ENCODE measurements around the gene PSAT1. TPM values are rescaled to one million over a fixed set of nuclear protein-coding genes. Genes with fewer than 3 reads are reported as not detected.

The PSAT1 gene
- total RNA-seq, 1 experiment from 2014 or later: 323 TPM

DNA sequence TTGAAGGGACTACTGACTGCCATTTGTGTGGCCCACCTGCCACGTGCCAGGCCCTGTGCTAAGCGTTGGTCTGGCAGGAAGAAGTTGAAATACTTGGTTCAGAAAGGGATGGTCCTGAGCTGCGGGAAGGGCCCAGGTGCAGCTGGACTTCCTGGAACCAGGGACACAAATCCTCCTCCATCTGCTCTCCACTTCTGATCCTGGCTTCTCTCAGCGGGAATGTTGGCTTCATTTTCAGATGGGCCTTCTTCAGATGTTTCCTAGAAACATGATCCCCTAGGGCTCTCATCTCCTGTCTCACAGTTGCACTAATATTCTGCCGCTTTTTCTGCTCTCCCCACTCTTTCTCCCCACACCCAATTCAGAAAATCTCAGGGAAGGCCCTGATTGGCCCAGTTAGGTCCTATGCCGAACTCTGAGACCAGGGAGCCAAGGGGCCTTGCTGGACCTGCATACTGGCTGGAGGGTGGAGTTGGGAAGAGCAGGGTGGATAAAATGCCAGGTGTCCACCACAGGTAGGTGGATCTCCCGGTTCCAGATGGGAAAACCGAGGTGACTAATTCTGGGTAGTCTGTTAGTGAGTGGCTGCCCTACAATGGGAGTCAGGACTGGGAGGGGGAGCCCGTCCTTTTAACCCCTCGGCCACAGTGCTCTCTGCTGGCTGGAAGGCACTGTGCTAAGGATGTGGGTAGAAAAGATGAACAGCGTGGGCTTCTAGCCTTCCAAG, 19.4 kb downstream of the PSAT1 start:
- DNase-seq (ENCODE audit: low spot score): no peak

DNA sequence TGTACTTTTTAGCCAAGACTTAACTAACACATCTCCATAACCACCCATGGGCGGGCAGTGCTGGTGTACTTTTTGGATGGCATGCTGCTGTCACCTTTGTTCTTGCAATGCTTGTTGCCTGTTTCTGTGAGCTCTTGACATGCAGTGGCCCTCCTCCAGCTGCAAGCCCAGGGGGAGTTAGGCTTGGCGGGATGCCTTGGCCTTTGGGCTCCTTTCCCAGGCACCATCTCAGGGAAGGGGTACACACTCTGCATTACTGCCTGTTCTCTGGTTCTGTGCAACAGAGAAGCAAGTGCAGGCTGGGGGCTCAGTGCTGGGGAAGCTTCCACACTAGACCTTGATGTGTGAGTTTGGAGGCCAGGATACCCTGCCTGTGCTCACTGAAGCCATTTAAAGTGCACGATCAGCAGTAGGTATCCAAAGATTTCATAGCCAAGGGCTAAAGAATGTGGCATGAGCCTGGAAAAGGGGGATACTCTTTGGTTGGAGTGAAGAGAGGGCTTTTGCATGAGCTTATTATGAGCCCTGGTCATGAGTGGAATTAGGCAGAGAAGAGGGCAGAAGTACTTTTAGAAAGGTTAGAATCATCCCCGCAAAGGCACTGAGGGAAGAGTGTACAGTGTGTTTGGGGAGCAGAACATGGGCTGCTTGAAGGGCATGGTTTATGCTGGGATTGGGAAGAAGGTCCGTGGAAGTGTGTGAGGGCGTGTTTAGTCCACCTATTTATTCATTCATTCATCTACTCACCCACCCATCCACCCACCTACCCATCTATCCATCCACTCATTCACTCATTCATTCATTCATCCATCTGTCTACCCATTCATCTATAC, 22.5 kb downstream of the PSAT1 start:
- DNase-seq (ENCODE audit: low spot score): no peak

DNA sequence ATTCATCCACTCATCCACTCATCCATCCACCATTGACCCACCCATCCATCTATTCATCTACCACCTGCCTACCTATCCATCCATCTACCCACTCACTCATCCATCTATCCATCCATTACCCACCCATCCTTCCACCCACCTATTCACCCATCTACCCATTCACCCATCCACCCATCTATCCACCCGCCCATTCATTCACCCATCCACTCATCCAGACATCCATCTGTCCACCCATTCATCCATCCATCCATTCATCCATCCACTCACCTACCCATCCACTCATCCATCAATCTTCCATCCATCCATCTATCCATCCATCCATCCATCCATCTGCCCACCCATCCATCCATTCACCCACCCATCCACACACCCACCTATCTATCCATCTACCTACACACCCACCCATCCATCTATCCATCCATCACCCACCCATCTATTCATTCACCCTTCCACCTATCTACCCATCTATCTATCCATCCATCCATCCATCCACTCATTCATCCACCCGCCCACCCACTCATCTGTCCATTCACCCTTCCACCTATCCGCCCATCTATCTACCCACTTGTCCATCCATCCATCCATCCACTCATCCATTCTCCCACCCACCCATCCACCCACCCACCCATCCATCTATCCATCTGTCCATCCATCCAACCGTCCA, 23.2 kb downstream of the PSAT1 start:
- DNase-seq (ENCODE audit: low spot score): no peak

DNA sequence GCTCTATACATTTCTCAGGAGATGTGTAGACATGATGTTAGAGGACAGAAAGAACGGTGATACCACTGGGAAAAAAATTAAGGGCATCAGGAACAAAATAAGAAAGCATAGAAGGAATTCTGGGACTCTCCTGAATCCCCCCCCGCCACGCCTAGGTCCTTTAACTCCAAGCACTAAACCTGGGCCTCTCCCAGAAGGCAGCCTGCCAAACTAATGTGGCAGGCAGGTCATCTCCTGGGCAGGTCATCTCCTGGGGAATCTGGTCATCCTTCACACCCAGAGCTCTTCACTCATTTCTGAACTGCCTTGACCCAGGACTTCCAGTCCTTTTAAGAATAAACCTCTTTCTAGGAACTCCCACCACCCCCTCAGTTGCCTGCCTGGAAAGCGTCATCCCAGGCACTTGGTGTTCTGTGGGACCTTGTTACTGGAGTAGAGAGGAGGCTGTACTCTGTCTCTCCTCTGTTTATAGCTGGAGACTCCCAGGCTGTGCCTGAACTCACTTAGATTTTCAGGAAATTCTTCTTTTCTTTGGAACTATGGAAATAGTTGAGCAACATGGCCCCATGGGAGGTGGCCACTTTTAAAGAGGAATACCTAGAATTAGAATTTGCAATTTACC, 24.1 kb downstream of the PSAT1 start:
- DNase-seq (ENCODE audit: low spot score): no peak

DNA sequence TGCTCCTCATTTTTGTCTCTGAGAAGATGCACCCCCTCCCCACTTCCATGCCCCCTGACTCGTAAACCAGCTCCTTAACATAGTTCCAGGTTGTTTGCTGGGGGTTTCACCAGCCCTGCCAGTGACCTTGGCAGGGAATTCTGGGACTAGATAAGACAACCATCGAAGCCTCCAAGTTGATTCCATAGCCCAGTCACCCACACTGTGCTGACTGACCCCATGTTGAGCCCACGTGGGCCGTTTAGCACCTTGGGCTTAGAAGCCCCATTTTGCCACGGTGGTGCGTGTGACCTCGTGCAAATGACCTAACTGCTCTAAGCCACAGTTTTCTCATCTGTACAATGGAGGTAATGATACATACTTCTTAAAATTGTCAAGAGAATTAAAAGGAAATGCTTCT, 24.6 kb downstream of the PSAT1 start:
- DNase-seq (ENCODE audit: low spot score): no peak

DNA sequence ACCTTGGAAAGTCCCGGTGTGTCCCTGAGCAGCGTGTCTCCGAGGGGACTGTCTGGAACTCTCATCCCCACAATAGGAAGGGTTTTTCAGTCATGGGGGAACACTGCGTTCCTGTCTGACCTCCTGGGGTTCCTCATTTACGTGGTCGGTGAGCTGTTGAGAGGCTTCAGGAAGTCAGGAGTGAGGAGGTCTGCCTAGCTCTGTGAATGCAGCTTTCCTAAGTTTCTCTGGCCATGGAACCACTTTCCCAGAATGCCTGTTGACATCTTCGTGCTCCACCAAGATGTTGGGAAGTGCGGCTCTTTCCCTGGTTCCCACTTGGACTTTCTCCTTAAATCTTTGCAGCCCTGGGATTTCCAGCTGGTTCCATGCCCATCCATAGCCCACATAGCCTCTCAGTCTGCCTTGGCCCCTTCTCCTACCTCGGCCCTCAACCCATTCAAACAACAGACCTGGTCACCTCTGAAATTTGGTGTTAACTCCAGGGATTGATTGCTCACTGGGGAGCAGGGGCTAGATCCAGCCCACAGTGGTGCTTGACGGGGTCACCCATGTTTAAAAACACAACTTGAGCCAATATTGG, 27.2 kb downstream of the PSAT1 start:
- no peak for DNase-seq (ENCODE audit: low spot score)

DNA sequence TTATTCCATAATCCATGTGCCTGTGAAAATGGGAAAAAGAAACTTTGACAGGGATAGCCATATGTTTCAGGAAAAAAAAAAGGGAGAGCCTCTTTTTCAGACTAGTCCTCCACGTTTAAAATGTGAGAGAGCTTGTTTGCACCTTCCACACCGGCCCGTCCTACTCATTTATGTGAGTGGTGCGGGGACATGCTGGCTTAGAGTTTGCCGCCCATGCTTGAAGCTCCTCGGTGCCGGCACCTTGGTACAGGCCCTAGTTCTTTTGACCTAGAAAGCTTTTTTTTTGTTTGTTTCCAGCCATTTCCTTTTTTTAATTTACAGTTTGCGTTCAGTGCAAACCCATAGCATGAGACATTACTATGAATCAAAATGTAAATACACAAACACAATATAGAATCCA, 27.8 kb downstream of the PSAT1 start:
- no peak for DNase-seq (ENCODE audit: low spot score)

DNA sequence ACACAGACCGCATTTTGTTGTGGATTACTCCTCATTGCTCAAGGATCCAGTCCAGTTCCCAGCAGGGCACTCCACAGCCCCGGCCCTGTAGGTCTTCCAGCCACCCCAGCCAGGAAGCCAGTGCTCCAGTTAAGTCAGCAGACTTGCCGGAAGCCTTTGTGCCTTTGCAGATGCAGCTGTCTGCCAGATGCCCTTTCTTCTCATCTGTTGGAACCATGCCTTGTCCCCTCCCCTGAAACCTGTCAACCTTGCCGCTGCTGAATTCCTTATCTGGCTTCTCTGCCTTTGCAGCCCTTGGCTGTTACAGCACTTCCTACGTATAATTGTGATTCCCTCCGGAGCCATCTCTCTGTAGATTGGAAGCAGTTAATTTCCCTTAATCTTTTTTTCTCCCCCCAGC, 28.4 kb downstream of the PSAT1 start:
- DNase-seq (ENCODE audit: low spot score): no peak

DNA sequence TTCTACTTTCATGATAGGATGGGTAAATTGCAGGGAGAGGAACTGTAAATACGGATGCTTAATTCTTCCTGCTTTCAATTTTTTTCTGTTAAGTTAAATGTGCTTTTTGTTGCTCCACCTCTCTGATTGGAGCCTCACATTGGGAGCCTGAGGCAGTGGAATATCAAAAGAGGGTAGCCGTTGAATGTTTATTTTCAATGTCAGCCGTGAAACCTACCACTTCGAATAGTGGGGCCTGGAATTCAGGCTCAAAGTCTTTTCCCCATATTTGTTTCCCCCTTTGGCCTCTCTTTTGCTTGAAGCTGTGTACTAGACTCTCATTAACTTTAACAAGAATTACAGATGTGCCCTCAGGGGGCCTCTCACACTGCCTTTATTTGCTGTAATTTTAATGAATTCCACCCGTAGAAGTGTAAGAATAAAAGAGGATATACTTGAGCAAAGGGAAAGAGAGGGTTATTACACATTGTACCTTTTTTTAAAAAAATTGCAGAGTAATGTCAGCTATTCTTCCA, 29.0 kb downstream of the PSAT1 start:
- DNase-seq (ENCODE audit: low spot score): no peak

DNA sequence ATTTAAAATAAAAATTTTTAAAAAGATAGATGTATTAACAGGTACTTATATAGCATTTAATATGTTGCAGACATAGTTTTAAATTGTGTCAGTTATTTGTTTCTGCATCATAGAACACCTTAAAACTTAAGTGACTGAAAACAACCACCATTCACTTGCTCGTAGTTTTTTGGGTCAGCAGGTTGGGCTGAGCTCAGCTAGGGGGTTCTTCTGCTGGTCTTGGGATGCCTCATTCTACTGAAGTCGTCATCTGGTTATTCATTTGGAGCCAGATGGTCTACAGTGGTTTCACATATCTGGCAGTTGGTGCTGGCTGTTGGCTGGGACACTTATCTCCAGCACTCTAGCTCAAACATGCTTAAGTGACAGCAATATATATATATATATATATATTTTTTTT, 29.6 kb downstream of the PSAT1 start:
- DNase-seq (ENCODE audit: low spot score): no peak

DNA sequence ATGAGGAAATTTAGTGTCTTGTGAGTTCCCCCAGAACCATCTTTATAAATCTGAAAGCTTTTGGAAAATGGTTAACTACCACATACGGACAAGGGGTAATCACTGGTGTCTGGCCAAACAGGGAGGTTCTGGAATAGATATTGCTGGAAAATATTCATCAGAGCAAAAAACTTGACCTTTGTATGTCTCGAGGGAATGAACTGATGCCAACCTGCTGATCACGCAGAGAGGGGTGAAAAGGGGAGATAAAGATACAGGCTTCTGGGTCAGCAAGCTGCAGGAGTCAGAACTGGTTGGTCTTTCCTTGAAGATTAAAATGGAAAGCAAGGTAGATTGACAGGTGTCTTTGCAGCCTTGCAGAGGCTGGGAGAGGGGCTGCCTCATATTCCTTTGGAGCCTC, 35.5 kb downstream of the PSAT1 start:
- DNase-seq (ENCODE audit: low spot score): no peak

DNA sequence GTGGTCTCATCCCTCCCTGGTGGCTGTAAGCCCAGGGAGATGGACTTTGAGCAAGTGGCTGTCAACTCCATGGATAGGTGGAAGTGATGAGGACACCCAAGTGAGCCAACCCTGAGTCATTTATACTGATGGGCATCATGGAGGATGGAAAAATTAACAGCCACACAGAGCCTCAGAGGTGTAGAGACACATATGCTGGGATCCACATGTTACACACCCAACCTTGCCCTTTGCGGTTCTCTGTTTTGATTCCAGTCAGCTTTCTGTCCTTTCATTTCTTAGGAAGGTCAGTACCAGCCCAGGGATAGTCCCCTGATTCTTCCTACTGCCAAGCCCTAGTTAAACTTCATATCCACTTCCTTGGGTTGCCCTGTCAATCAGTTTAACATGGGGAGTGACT, 51.9 kb downstream of the PSAT1 start:
- no peak for DNase-seq (ENCODE audit: low spot score)

DNA sequence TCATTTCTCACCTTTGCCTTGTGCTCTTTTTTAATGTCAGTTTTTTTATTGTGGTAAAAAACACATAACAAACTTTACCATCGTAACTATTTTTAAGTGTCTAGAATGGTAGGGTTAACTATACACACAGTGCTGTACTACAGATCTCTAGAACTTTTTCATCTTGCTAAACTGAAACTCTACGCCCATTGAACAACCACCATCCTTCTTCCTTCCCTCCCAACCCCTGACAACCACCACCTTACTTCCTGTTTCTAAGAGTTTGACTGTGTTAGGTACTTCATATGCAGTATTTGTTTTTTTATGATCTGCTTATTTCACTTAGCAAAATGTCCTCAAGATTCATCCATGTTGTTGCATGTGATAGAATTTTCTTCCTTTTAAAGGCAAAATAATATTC, 54.9 kb downstream of the PSAT1 start:
- no peak for DNase-seq (ENCODE audit: low spot score)

DNA sequence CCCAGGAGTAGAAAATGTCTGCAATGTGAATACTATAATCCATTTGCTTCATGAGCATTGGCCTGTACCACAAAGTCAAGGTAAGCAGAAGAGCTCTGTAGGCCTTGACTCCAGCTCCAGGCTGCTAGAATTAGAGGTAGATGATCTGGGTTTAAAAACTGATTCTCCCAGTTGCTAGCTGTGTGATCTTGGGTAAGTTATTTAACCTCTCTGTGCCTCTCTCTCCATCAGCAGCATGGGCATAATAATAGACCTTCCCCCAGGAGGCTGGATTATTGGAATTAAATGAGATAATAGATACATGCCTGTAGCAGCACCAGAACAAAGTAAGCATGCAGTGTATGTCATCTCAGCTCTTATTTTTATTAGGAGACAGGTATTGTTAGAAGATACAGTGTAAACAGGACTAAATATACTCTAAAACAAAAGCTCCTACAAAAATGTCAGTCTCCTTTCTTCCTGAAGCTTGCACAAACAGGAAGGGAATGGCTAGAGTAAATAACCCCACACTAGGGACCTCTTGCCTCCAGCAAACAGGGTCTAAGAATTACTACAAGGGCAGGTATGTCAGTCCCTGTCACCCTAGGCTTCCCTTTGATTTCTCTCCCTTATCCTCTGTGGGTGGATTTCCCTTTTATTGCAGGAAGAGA, 57.5 kb downstream of the PSAT1 start:
- no peak for DNase-seq (ENCODE audit: low spot score)

DNA sequence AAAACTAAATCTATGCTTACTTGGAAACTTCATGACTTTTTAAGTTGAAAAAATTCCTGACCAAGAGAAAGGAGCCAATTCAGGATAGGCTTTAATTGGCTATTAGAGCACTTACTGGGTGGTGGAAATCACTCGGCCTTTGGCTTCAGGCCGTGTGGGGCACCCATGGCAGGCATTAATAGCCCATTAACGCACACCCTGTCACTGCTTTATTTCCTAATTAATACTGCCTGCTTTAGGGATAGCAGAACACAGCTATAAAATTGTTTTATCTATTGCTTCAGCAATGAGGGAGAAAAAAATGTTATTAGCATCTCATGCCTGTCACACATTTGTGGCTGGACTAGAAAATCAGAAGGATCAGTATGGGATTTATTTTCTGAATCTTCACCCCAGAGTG, 58.1 kb downstream of the PSAT1 start:
- no peak for DNase-seq (ENCODE audit: low spot score)

DNA sequence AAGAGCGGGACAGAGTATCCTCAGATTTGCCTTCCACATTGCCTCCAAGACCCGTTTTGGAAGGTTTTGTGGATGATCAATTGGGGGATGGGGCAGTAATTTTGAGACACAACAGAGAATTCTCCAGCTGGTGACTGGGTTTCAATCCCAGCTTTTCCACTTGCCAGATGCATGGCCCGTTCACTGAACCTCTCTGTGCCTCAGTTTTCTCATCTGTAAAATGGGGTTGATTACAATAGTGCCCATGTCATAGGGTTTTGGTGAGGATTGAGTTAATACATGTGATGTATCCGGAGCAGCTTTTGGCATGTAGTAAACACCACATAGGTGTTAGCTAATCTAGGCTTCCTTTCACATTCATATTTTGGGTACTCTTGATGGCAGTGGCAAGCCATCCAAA, 59.7 kb downstream of the PSAT1 start:
- no peak for DNase-seq (ENCODE audit: low spot score)

DNA sequence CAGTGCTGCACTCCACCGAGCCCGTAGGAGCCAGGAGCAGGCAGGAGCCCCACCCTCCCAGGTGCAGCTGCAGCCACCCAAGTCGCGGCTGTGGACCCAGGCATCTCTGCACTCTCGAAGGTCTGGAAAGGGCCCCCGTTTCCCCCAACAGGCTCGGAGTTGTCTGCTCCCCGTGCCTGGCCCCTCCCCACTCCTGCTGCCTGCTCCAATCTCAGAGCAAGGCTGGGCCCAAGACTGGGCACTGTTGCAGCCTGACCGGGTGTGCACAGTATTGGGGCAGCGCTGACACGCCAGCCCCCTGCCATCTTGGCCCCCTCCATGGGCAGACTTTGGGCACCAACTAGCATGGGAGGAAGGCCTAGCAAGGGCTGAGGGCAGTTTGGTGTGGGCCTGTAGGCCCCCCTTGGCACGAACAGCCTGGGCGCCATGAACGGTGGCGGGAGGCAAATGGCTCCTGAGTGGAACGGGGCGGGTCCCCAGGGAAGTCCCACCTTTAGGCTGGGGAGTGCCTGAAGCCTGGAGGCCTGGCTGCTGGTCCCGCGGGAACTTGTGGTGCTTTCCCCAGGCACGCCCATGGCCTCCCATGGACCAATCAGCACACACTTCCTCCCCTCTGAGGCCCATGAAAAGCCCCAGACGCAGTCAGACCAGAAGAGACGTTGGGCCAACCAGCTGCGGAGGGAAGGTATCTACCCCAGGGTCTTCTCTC, 60.4 kb downstream of the PSAT1 start:
- DNase-seq (ENCODE audit: low spot score): no peak

DNA sequence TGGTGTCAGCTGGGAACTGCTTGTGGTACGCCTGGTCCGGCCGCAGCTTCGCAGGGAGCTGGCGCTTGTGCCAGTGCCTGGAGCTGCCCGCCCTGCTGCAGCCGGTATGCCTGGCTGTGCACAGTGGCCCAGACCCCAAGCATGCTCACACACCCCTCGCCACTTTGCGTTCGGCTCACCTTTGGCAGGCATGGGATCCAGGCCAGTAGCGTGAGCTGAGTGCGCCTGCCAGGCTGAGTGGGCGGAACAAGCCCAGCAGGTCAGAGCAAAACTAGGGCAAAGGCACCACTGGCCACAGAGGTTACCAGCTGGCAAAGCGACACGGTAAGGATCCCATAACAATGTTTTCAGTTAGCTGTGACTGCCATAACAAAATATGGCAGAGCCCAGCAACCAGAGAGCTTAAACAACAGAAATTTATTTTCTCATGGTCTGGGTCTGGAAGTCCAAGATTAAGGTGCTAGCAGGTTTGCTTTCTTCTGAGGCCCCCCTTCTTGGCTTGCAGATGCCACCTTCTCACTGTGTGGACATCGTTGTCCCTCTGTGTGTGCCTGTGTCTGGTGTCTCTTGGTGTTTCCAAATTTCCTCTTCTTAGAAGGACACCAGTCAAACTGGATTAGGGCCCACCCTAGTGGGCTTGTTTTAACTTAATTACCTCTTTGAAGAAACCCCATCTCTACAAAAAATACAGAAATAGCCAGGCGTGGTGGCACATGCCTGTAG, 61.6 kb downstream of the PSAT1 start:
- no peak for DNase-seq (ENCODE audit: low spot score)

DNA sequence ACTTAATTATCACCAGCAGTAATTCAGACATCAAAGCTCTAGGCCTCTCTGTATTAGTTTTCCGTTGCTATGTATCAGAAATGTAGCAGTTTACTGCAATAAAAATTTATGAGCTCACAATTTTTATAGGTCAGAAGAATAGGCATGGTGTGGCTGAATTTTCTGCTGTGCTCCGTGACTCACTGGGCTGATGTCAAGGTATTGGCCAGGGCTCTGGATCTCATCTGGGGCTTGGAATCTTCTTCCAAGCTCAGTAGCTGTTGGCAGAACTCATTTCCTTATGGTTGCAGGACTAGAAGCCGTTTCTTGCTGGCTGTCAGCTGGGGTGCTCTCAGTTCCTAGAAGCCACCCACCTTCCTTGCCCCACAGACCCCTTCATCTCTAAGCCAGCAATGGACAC, 66.3 kb downstream of the PSAT1 start:
- DNase-seq (ENCODE audit: low spot score): no peak

Data from H4 (cell line).